Right cardiac atrium (tissue), 5 donors: ENCODE results near the gene ZBTB8B. TPM values are rescaled to one million over a fixed set of nuclear protein-coding genes. Genes with fewer than 3 reads are reported as not detected.
"Not testable (repeated sequence)": the region's sequence is repeated elsewhere in the genome, so short reads cannot be mapped to it uniquely, and the experiment has no call there.

ENCODE experiments used
- ATAC-seq, 2 donors: fragments of 200-7000 bp; cut with Tn5 transposase; one replicate each; pipeline versions ENCODE4 v1.8.0 to v1.9.1; 2020; ENCODE audit warnings: moderate library complexity in 2 of 2, mild to moderate bottlenecking in 1 of 2
- DNase-seq, 3 donors: peaks; one replicate each; pipeline ENCODE4 v3.0.0-alpha.2; 2020
- H3K27ac ChIP-seq: one replicate; pipeline ENCODE4 v1.5.1; 2013; ENCODE audit warnings: mild to moderate bottlenecking, low read length, control low read depth, moderate library complexity
- H3K27me3 ChIP-seq: one replicate; pipeline ENCODE4 v1.6.1; 2013; ENCODE audit not compliant: control insufficient read depth, insufficient read depth
- H3K4me1 ChIP-seq: one replicate; pipeline ENCODE4 v1.6.1; 2013; ENCODE audit warnings: low read length; ENCODE audit not compliant: control insufficient read depth, insufficient read depth
- H3K4me3 ChIP-seq: one replicate; pipeline ENCODE4 v1.5.1; 2013; ENCODE audit warnings: low read length, control low read depth
- H3K9me3 ChIP-seq: one replicate; pipeline ENCODE4 v1.6.1; 2013; ENCODE audit warnings: low read length; ENCODE audit not compliant: control insufficient read depth
- WGBS: extraction: QIAGEN DNeasy Blood & Tissue Kit; methylation state at CpG from one replicate; pipeline ENCODE4 v1.1.7; 2013; 5-methylcytosine and 5-hydroxymethylcytosine counted together
- intact Hi-C, 4 donors: fragments of 100-400 bp; cut with DNase I; formaldehyde crosslinking; loops; one replicate each; pipeline versions ENCODE4 v1.11.0 to v1.14.0; 2022 to 2023
- polyA plus RNA-seq: library from polyadenylated mRNA; stranded (reverse); fragments of 200-250 nt; gene quantifications from one replicate; pipeline ENCODE4 v1.2.3, GENCODE V29; 2013
- total RNA-seq, 4 donors: library from RNA; stranded (reverse); fragmentation: NEBNext Ultra II Directional; extraction: Animal tissue kit (Norgen Biotek cat#: 25700); gene quantifications; one replicate each; pipeline ENCODE4 v1.2.1, GENCODE V29; 2021
- donor health status: healthy with polysubstance abuse.
- donor health status: DM: no; HTN: yes; CAD: no.
- donor health status: DM: no; HTN: no; CAD: no.
- donor health status: DM: no; HTN: yes; CAD: no; lungs with severe emphysema.
- donor health status: DM: yes; HTN: yes; CAD: no.

The ZBTB8B gene
- total and polyA plus RNA-seq, 5 donors = 0.02 to 0.03 (median 0.03) TPM; not detected in 1

GRCh38 chr1:32448186-32448772, 16.6 kb upstream of the ZBTB8B start:
- DNase-seq (peak; percentile 74 to 91 (median 84)), ATAC-seq (peak; percentile 54 to 71)
- H3K9me3 ChIP-seq, H3K27me3 ChIP-seq, H3K4me3 ChIP-seq, H3K4me1 ChIP-seq, H3K27ac ChIP-seq, intact Hi-C loops: not testable (repeated sequence)
- 38% methylated on average over 12 of the region's 12 CpGs for WGBS

DNA sequence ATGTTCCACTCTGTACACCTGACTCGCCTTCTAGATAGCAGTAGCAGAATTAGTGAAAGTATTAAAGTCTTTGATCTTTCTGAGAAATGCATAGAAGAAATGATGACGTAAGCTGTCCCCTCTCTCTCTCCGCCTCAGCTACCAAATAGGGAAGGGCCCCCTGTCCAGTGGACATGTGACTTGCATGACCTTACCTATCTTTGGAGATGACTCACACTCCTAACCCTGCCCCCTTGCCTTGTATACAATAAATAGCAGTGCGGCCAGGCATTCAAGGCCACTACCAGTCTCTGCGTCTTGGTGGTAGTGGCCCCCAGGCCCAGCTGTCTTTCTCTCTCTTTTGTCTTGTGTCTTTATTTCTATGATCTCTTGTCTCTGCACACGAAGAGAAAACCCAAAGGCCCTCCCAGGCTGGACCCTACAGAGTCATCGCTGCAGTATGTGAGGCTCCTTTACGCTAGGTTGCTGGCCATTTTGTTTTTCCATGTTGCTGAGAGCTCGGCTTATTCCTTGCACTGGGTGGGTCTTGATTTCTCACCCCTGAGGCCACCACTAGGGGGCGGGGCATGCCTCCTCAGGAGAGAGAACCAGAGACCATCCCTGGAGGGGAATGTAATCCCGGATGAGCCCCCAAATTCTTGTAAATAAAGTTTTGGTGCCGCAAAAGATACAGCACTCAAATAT, 16.0 kb upstream of the ZBTB8B start:
- intact Hi-C loops = no loop called here
- Histone ChIP-seq H3K27me3 (no peaks in the 10 kb centered on the region), H3K4me3 (no peak overlapping the region), H3K27ac (no peak overlapping the region), H3K4me1 (no peaks in the 10 kb centered on the region), H3K9me3 (peaks cover 2% of the 10 kb centered on the region)
- DNase-seq = peak in 1 of 3 donors; percentile 52
- 85% methylated on average over 12 of the region's 12 CpGs for WGBS
- no peak for ATAC-seq

DNA sequence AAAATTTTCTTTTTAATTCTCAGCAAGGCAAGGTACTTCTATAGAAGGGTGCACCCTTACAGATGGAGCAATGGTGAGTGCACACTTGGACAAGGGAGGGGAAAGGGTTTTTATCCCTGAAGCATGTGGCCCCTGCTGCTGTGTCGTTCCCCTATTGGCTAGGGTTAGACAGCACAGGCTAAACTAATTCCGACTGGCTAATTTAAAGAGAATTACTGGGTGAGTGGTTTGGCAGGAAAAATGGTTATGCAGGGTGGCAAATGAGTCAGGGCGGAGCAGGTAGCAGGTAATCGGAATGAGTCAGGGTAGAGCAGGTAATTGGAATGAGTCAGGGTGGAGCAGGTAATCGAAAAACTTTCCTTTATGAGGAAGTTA, 15.4 kb upstream of the ZBTB8B start:
- ATAC-seq, intact Hi-C loops, H3K27ac ChIP-seq, H3K27me3 ChIP-seq, DNase-seq, H3K4me1 ChIP-seq, H3K9me3 ChIP-seq, H3K4me3 ChIP-seq: not testable (repeated sequence)
- 96% methylated on average over 5 of the region's 5 CpGs for WGBS

- ATAC-seq (peak; percentile 40 to 61), DNase-seq (peak; percentile 26 to 78 (median 63))
- Histone ChIP-seq H3K9me3 (no peaks in the 10 kb centered on the region), H3K27me3 (no peaks in the 10 kb centered on the region), H3K4me3 (no peak overlapping the region), H3K27ac (no peak overlapping the region), H3K4me1 (peaks cover 2% of the 10 kb centered on the region)
- 20% methylated on average over 1 of the region's 1 CpG for WGBS
- intact Hi-C loops = no loop called here
These were observed 10.1 kb upstream of the ZBTB8B start for GRCh38 chr1:32454726-32455125.

DNA sequence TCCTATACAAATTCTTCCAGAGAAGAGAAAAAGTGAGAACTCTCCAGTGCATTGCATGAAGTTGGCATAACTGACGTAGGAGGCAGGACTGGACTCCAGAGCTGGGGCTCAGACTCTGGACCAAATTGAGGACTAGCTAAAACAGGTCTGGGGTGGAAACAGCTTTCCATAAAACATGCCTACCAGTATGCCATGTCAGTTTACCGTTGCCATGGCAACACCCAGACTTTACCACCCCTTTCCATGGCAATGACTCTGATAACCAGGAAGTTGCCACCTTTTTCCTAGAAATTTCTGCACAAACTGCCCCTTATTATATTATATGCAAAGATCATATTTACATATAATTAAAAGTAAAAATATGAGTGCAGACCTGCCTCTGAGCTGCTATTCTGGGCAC, 8.9 kb upstream of the ZBTB8B start:
- no peak overlapping the region for H3K27ac ChIP-seq
- no peak for DNase-seq
- no peaks in the 10 kb centered on the region for H3K27me3 ChIP-seq
- no peak overlapping the region for H3K4me3 ChIP-seq
- no peaks in the 10 kb centered on the region for H3K9me3 ChIP-seq
- ATAC-seq = no peak
- 93% methylated on average over 2 of the region's 2 CpGs for WGBS
- peaks cover 2% of the 10 kb centered on the region for H3K4me1 ChIP-seq
- intact Hi-C loops = no loop called here

DNA sequence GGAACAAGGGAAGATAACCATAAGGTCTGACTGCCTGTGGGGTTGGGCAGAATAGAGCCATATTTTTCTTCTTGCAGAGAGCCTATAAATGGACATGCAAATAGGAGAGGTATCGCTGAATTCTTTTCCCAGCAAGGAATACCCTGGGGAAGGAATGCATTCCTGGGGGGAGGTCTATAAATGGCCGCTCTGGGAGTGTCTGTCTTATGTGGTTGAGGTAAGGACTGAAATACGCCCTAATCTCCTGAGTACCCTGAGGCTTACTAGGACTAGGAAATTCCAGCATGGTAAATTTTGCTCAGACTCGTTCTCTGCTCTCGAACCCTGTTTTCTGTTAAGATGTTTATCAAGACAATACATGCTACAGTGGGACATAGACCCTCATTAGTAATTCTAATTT, 6.1 kb upstream of the ZBTB8B start:
- H3K4me1 ChIP-seq, intact Hi-C loops, H3K4me3 ChIP-seq, H3K27me3 ChIP-seq, H3K9me3 ChIP-seq, DNase-seq, H3K27ac ChIP-seq, ATAC-seq: not testable (repeated sequence)
- 88% methylated on average over 5 of the region's 5 CpGs for whole genome bisulfite sequencing

DNA sequence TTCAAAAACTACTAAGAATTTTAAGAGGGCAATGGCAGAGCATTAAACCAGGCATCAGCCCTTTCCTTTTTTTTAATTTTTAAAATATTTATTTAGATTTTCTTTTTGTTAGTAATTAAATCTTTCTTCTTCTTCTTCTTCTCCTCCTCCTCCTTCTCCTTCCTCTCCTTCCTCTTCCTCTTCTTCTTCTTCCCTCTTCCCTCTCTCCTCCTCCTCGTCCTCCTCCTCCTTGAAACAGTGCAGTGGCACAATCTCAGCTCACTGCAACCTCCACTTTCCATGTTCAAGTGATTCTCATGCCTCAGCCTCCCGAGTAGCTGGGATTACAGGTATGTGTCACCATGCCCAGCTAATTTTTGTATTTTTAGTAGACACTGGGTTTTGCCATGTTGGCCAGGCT, 1.9 kb upstream of the ZBTB8B start:
- DNase-seq, H3K27ac ChIP-seq, intact Hi-C loops, H3K4me1 ChIP-seq, H3K9me3 ChIP-seq, H3K4me3 ChIP-seq, ATAC-seq, H3K27me3 ChIP-seq: not testable (repeated sequence)
- WGBS = 91% methylated on average over 2 of the region's 2 CpGs

DNA sequence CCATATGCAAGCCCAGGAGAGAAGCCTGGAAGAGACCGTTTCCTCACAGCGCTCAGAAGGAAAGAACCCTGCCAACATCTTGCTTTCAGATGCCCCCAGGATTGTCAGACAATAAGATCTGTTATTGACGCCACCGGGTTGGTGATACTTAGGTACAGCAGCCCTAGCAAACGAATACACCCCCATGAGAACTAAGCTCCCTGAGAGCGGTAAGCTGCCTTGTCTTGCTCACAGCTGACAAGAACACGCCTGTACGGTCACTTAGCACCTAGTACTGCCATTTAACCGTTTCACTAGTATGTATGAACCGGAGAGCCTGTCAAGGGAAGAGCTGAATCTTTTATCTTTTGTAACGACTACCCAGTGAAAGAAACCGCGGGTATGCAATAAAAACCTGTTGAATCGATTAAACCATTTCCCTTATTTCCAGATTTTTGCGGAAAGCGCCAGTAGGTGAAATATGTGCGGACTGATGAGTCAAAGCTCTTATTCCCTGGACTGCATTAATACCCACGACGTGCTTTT, 619 bp upstream of the ZBTB8B start:
- intact Hi-C loops = no loop called here
- Histone ChIP-seq H3K4me3 (peak overlapping the region; percentile 10), H3K4me1 (no peaks in the 10 kb centered on the region), H3K27me3 (no peaks in the 10 kb centered on the region), H3K9me3 (no peaks in the 10 kb centered on the region), H3K27ac (no peak overlapping the region)
- 2% methylated on average over 19 of the region's 19 CpGs for WGBS
- ATAC-seq = peak in 1 of 2 donors; percentile 34
- DNase-seq = no peak

- intact Hi-C loops = no loop called here
- DNase-seq = no peak
- WGBS = 38% methylated on average over 11 of the region's 11 CpGs
These were observed 684 bp downstream of the ZBTB8B start for GRCh38 chr1:32465578-32465933.

DNA sequence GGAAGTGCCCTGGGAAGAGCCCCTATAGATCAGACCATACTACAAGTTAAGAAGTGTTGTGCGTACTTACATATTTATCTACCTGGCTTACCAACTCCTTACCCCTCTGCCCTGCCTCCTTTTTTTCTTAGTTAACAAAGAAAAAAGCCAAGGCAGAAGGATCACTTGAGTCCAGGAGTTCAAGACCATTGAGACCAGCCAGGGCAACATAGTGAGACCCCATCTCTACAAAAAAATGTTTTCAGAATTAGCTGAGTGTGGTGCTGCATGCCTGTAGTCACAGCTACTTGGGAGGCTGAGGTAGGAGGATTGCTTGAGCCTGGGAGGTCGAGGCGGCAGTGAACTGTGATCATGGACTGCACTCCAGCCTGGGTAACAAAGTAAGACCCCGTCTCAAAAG, 1.9 kb downstream of the ZBTB8B start:
- WGBS = 96% methylated on average over 4 of the region's 4 CpGs

More at GRCh38 chr1:32465578-32465933, 684 bp downstream of the ZBTB8B start:
- ATAC-seq = no peak
- no peaks in the 10 kb centered on the region for H3K4me1 ChIP-seq
- no peak overlapping the region for H3K4me3 ChIP-seq
- H3K27me3 ChIP-seq = no peaks in the 10 kb centered on the region
- no peaks in the 10 kb centered on the region for H3K9me3 ChIP-seq
- no peak overlapping the region for H3K27ac ChIP-seq

DNA sequence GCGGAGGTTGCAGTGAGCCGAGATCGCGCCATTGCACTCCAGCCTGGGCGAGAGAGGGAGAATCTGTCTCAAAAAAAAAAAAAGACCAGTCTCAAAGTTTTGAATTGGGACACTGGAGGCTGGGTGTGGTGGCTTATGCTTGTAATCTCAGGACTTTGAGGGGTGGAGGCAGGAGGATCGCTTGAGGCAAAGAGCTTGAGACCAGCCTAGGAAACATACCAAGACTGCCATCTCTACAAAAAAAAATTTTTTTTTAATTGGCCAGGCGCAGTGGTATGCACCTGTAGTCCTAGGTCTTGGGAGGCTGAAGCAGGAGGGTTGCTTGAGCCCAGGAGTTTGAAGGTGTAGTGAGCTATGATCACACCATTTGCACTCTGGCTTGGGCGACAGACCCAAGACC, 3.9 kb downstream of the ZBTB8B start:
- WGBS = 95% methylated on average over 8 of the region's 8 CpGs
- ATAC-seq (no peak), DNase-seq (no peak)
- Histone ChIP-seq H3K27ac (no peak overlapping the region), H3K27me3 (no peaks in the 10 kb centered on the region), H3K9me3 (no peaks in the 10 kb centered on the region), H3K4me3 (no peak overlapping the region), H3K4me1 (no peaks in the 10 kb centered on the region)
- intact Hi-C loops = no loop called here

More for the DNA sequence above, 1.9 kb downstream of the ZBTB8B start:
- H3K4me1 ChIP-seq = no peaks in the 10 kb centered on the region
- H3K4me3 ChIP-seq = no peak overlapping the region
- intact Hi-C loops = no loop called here
- DNase-seq (no peak), ATAC-seq (no peak)
- H3K27me3 ChIP-seq = no peaks in the 10 kb centered on the region
- no peak overlapping the region for H3K27ac ChIP-seq
- H3K9me3 ChIP-seq = no peaks in the 10 kb centered on the region
